NK-92 (cell line): ENCODE data around the gene ERLEC1.
"Not testable (repeated sequence)": the region's sequence is repeated elsewhere in the genome, so short reads cannot be mapped to it uniquely, and the experiment has no call there.

Source experiments
- DNase-seq: peaks from one replicate; lab custom pipeline; 2025; ENCODE audit not compliant: unreplicated experiment; lab: John Stamatoyannopoulos, UW

Gene ERLEC1

GRCh38 chr2:53829273-53829979, 42.6 kb downstream of the ERLEC1 start:
- DNase-seq = no peak

GRCh38 chr2:53829980-53830290, 43.1 kb downstream of the ERLEC1 start:
- not testable (repeated sequence) for DNase-seq

- no peak for DNase-seq
Measured at GRCh38 chr2:53840580-53840979, 53.7 kb downstream of the ERLEC1 start.

GRCh38 chr2:53841651-53842050, 54.8 kb downstream of the ERLEC1 start:
- not testable (repeated sequence) for DNase-seq

GRCh38 chr2:53842891-53843290, 56.0 kb downstream of the ERLEC1 start:
- DNase-seq = no peak

- no peak for DNase-seq
Measured at GRCh38 chr2:53843595-53843994, 56.8 kb downstream of the ERLEC1 start.

- DNase-seq = no peak
Measured at GRCh38 chr2:53848062-53848461, 61.2 kb downstream of the ERLEC1 start.

- not testable (repeated sequence) for DNase-seq
Measured at GRCh38 chr2:53851052-53851757, 64.4 kb downstream of the ERLEC1 start.

GRCh38 chr2:53852532-53852931, 65.7 kb downstream of the ERLEC1 start:
- no peak for DNase-seq

GRCh38 chr2:53854678-53855077, 67.8 kb downstream of the ERLEC1 start:
- no peak for DNase-seq

- no peak for DNase-seq
Measured at GRCh38 chr2:53856272-53856671, 69.4 kb downstream of the ERLEC1 start.

- DNase-seq = no peak
Measured at GRCh38 chr2:53859206-53860181, 72.7 kb downstream of the ERLEC1 start, which contains the start of gene GPR75. GPR75 (minus strand) TSS chr2:53859967; CDS start chr2:53854756, 5,211 bp downstream.

GRCh38 chr2:53861824-53862223, 75.0 kb downstream of the ERLEC1 start:
- DNase-seq = no peak

- DNase-seq = no peak
Measured at GRCh38 chr2:53863538-53864227, 76.8 kb downstream of the ERLEC1 start.

- DNase-seq = no peak
Measured at GRCh38 chr2:53865264-53865663, 78.4 kb downstream of the ERLEC1 start.

GRCh38 chr2:53865962-53866361, 79.1 kb downstream of the ERLEC1 start:
- DNase-seq = no peak

GRCh38 chr2:53867169-53867568, 80.3 kb downstream of the ERLEC1 start:
- no peak for DNase-seq

- DNase-seq = no peak
Measured at GRCh38 chr2:53867773-53868172, 80.9 kb downstream of the ERLEC1 start.
